Heart left ventricle (tissue), 16 donors: ENCODE data around the gene FAM20C. TPM values are rescaled to one million over a fixed set of nuclear protein-coding genes. Genes with fewer than 3 reads are reported as not detected.

Experiments
- ATAC-seq, 4 donors: fragments of 200-7000 bp; cut with Tn5 transposase; one replicate each; pipeline ENCODE4 v1.9.1; 2020 to 2022; ENCODE audit warnings: moderate library complexity in 4 of 4, mild to moderate bottlenecking in 3 of 4, moderate number of reproducible peaks in 1 of 4
- DNase-seq, 5 donors: peaks; one replicate each; pipeline ENCODE4 v3.0.0-alpha.2; 2020
- H3K27ac ChIP-seq, 12 donors: fragments of 200-600 bp; sonication (generic) in 4 of 12; one replicate each; pipeline versions ENCODE4 v1.5.0 to v1.8.0; 2016 to 2022; ENCODE audit warnings: mild to moderate bottlenecking in 2 of 12
- H3K27me3 ChIP-seq, 9 donors: fragments of 200-600 bp; sonication (generic) in 2 of 9; one replicate each; pipeline versions ENCODE4 v1.5.1 to v1.8.0; 2016 to 2022; ENCODE audit warnings: mild to moderate bottlenecking in 3 of 9
- H3K36me3 ChIP-seq, 9 donors: fragments of 200-600 bp; sonication (generic) in 2 of 9; one replicate each; pipeline versions ENCODE4 v1.5.0 to v1.8.0; 2018 to 2022; ENCODE audit warnings: mild to moderate bottlenecking in 2 of 9
- H3K4me1 ChIP-seq, 12 donors: fragments of 200-600 bp; sonication (generic) in 4 of 12; one replicate each; pipeline versions ENCODE4 v1.5.0 to v1.8.0; 2016 to 2022; ENCODE audit warnings: mild to moderate bottlenecking in 3 of 12
- H3K4me3 ChIP-seq, 12 donors: fragments of 200-600 bp; sonication (generic) in 4 of 12; one replicate each; pipeline versions ENCODE4 v1.5.0 to v1.8.0; 2017 to 2022; ENCODE audit warnings: mild to moderate bottlenecking in 9 of 12, moderate library complexity in 4 of 12
- H3K9me3 ChIP-seq, 12 donors: fragments of 200-600 bp; sonication (generic) in 4 of 12; one replicate each; pipeline versions ENCODE4 v1.5.0 to v1.8.0; 2016 to 2022; ENCODE audit warnings: mild to moderate bottlenecking in 1 of 12
- POLR2A ChIP-seq, 2 donors: fragments of 450-650 bp; IDR thresholded peaks; one replicate each; pipeline ENCODE4 v1.6.1; 2017; ENCODE audit warnings: antibody characterized with exemption in 2 of 2, mild to moderate bottlenecking in 2 of 2, moderate library complexity in 2 of 2
- WGBS, 4 donors: extraction: QIAGEN DNeasy Blood & Tissue Kit in 2 of 4; methylation state at CpG; one replicate each; pipeline versions ENCODE4 v1.1.5 to v1.1.7; 2013 to 2018; 5-methylcytosine and 5-hydroxymethylcytosine counted together
- intact Hi-C, 10 donors: fragments of 100-400 bp; cut with DNase I; formaldehyde crosslinking; loops; one replicate each; pipeline versions ENCODE4 v1.11.1 to v1.14.2; 2022
- polyA plus RNA-seq, 2 donors: library from polyadenylated mRNA; stranded (reverse); fragments of 200-250 nt; gene quantifications; one replicate each; pipeline ENCODE4 v1.2.3, GENCODE V29; 2013
- total RNA-seq, 9 donors: library from RNA; depleted of rRNA in 2 of 9; stranded (reverse); fragments of >200 nt in 2 of 9; fragmentation: NEBNext Ultra II Directional in 3 of 9; extraction: Animal tissue kit (Norgen Biotek cat#: 25700) in 3 of 9; gene quantifications; one replicate each; pipeline versions ENCODE4 v1.1.0 to v1.2.4, GENCODE V29; 2016 to 2023
- TF ChIP-seq, protein P1 (sequence below), 12 donors: fragments of 200-600 bp; sonication (generic) in 4 of 12; IDR thresholded peaks; one replicate each; pipeline versions ENCODE4 v1.5.0 to v1.8.0; 2018 to 2022; ENCODE audit warnings: antibody characterized with exemption in 12 of 12, mild to moderate bottlenecking in 5 of 12
- donor health status: ischemic (EF 13 %, LVEDD 7.1; RV severe dilation, severe dysfunction).
- donor health status: healthy with polysubstance abuse.
- donor health status: DM: no; HTN: yes; CAD: no.
- donor health status: DM: no; HTN: no; CAD: no.
- donor health status: ischemic (EF 25% LVEDD 6.9; RV normal size, moderate dysfunction).
- donor health status: ischemic (EF 25% LVEDD 5.7; RV mildly dilated, moderate dysfunction).
- donor health status: healthy.
- donor health status: DM: yes; HTN: yes; CAD: no.
- donor health status: ischemic (EF 35%, LVEDD 5.7; RV mildly dilated, moderate dysfunction).
- donor health status: nonischemic (EF 11% LVEDD 7.7; RV severe dilation, severe dysfunction).
- donor health status: DM: yes; HTN: yes; CAD: no.
- donor health status: PGD.
- donor health status: ischemic (EF 29% LVEDD 5.4; RV normal size, mild dysfunction).
- donor health status: nonischemic (EF 23%, LVEDD 6.1; RV moderate dilation, normal function).

The FAM20C gene
- total and polyA plus RNA-seq, 11 donors, result 11.1 to 52.0 (median 21.0) TPM

DNA sequence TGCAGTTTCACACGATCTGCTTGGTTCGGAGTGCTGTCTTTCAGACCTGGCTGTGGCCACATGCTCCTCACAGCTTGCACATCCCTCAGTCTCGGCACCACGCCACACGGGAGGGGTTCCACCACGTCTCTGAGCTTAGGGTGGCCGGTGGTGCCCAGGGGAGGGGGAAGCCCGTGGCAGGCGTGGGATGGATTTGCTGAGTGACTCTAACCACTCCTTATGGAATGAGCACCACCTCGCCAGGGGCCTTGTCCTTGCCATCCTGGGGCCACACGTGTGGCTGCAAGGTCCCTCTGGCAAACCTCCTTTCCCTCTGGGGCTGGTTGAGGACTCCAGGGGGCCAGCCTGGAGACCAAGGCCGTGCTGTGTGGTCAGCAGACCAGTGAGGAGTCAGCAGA lies 29.1 kb upstream of the FAM20C start:
- Histone ChIP-seq H3K27ac (no peak overlapping the region), H3K36me3 (no peaks in the 10 kb centered on the region), H3K4me3 (no peak overlapping the region), H3K27me3 (peaks cover 0 to 5% (median 0%) of the 10 kb centered on the region in 9 donors), H3K4me1 (peaks cover 0 to 16% (median 0%) of the 10 kb centered on the region in 12 donors), H3K9me3 (no peaks in the 10 kb centered on the region)
- DNase-seq (peak in 2 of 5 donors; percentile 21 to 51), ATAC-seq (no peak)
- 74 to 88% (median 83%) methylated on average over 4 to 12 of the region's 12 CpGs for WGBS, 4 donors
- TF ChIP-seq POLR2A (IDR thresholded peaks at IDR 0.05), result no peak
- TF ChIP-seq, protein P1, sequence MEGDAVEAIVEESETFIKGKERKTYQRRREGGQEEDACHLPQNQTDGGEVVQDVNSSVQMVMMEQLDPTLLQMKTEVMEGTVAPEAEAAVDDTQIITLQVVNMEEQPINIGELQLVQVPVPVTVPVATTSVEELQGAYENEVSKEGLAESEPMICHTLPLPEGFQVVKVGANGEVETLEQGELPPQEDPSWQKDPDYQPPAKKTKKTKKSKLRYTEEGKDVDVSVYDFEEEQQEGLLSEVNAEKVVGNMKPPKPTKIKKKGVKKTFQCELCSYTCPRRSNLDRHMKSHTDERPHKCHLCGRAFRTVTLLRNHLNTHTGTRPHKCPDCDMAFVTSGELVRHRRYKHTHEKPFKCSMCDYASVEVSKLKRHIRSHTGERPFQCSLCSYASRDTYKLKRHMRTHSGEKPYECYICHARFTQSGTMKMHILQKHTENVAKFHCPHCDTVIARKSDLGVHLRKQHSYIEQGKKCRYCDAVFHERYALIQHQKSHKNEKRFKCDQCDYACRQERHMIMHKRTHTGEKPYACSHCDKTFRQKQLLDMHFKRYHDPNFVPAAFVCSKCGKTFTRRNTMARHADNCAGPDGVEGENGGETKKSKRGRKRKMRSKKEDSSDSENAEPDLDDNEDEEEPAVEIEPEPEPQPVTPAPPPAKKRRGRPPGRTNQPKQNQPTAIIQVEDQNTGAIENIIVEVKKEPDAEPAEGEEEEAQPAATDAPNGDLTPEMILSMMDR (IDR thresholded peaks at IDR 0.05), result no peak
- intact Hi-C loops, result no loop called here

- 82 to 86% (median 84%) methylated on average over 29 to 34 of the region's 34 CpGs for WGBS, 4 donors
- Histone ChIP-seq H3K36me3 (no peaks in the 10 kb centered on the region), H3K27me3 (peaks cover 0 to 5% (median 0%) of the 10 kb centered on the region in 9 donors), H3K4me1 (peaks cover 0 to 16% (median 0%) of the 10 kb centered on the region in 12 donors), H3K9me3 (no peaks in the 10 kb centered on the region), H3K4me3 (no peak overlapping the region), H3K27ac (no peak overlapping the region)
- DNase-seq (peak in 3 of 5 donors; percentile 18 to 60 (median 19)), ATAC-seq (no peak)
- intact Hi-C loops, result no loop called here
- TF ChIP-seq, protein P1 (IDR thresholded peaks at IDR 0.05), result no peak
- no peak for TF ChIP-seq POLR2A (IDR thresholded peaks at IDR 0.05)
Observed at GRCh38 chr7:163971-164881, 28.1 kb upstream of the FAM20C start.

DNA sequence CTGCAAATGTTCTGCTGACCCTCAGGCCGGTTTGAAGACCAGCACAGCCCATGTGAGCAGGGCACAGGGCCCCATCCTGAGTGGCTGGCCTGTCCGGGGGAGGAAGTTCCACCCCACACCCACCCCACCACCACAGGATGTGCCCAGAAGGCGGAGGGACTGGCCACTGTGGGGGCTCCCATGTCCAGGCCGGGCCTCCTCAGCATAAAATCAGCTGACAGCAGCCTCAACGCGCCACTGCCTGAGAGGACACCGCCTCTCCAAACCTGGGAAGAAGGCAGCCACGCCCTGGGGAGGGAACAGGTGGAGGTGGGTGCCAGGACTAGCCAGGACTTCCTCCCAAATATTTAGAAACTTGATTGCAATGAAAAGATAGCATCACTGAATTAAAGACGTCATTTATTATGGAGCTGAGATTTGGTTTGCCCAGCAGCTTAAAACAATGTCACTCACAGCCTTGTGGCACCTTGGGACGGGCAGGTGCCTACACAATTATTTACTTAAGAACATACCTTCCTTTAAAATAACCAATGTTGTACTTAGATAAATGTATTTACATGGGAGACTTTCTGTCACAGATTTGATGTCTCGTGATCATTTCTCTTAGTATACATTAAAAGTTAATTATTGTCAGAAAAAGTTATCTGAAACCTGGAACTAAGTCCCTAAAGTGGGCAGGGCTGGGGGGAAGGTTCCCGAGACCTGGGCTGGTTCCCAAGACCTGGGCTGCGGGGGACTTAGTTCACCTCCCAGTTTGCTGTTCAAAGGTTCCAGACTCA lies 27.3 kb upstream of the FAM20C start:
- peak in 3 of 5 donors; percentile 24 to 66 (median 28) for DNase-seq
- peak in 1 of 4 donors; percentile 21 for ATAC-seq
- Histone ChIP-seq H3K27ac (no peak overlapping the region), H3K36me3 (no peaks in the 10 kb centered on the region), H3K9me3 (no peaks in the 10 kb centered on the region), H3K4me3 (no peak overlapping the region), H3K27me3 (peaks cover 0 to 5% (median 0%) of the 10 kb centered on the region in 9 donors), H3K4me1 (peaks cover 0 to 16% (median 0%) of the 10 kb centered on the region in 12 donors)
- WGBS, 4 donors, result 78 to 82% (median 80%) methylated on average over 9 to 13 of the region's 13 CpGs
- intact Hi-C loops, result no loop called here
- TF ChIP-seq, protein P1 (IDR thresholded peaks at IDR 0.05), result no peak
- no peak for TF ChIP-seq POLR2A (IDR thresholded peaks at IDR 0.05)
